ENCODE results near the gene SP6. TPM values are rescaled to one million over a fixed set of nuclear protein-coding genes. Genes with fewer than 3 reads are reported as not detected.

Gene SP6
- total and polyA plus RNA-seq, 2 of the 8 experiments (the other 6 are each of a cell fraction or from before 2014, with no cell fraction given): 1.2 to 1.5 TPM

DNA sequence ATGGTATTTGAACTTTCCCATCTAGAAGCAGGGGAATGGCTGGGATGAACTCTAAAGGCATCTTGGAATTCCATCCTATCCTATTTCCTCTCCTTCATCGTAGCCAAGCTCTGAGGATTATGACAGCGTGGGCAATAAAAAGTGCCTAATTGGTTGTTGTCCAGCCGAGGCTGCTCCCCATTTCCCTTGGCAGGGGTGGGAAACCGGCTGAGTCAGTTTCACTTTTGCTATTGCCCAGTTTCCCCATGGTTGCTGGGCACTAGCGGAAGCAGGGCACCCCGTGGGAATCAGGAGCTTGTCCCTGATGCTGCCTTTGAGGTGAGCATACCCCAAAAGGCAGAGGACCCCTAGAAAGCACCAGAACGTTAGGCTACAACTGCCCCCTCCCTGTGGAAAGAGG lies 31.3 kb upstream of the SP6 start:
- no peak for FAIRE-seq
- Histone ChIP-seq H4K8ac (ENCODE audit: extremely low read depth, insufficient read depth, low read length) (no peak overlapping the region), H3K4me2 (ENCODE audit: insufficient read depth in 1 of 2, low read depth in 2 of 2, low read length in 2 of 2) (no peak overlapping the region), H3K4me3 (ENCODE audit: extremely low read depth in 1 of 4, insufficient read depth in 2 of 4, low read depth in 3 of 4, low read length in 4 of 4) (no peak overlapping the region), H3K9ac (replicated peaks in 1 of 4; ENCODE audit: extremely low read depth in 1 of 4, low read depth in 3 of 4, low read length in 3 of 4) (no peak overlapping the region), H2AFZ (ENCODE audit: low read length) (no peak overlapping the region), H3K27ac (ENCODE audit: low read depth, low read length) (no peak overlapping the region), H3K56ac (replicated peaks; ENCODE audit: insufficient read length, low read depth, low read length) (no peak overlapping the region), H2BK20ac (ENCODE audit: low read length) (no peak overlapping the region), H3K27me3 (replicated peaks in 1 of 4; ENCODE audit: control insufficient read depth in 3 of 4, extremely low read depth in 1 of 4, insufficient read depth in 3 of 4, low read length in 3 of 4) (no peaks in the 10 kb centered on the region; a peak in 1 of 7 replicates), H3K9me3 (ENCODE audit: insufficient read depth in 2 of 2, low read depth in 1 of 2, low read length in 1 of 2) (no peaks in the 10 kb centered on the region), H3K23me2 (ENCODE audit: low read depth, low read length) (no peaks in the 10 kb centered on the region), H4K91ac (replicated peaks; ENCODE audit: insufficient read length, low read length) (no peak overlapping the region), H2BK12ac (ENCODE audit: low read depth, low read length) (no peak overlapping the region), H4K20me1 (replicated peaks in 1 of 2; ENCODE audit: control insufficient read depth in 1 of 2, insufficient read depth in 2 of 2, low read length in 2 of 2) (no peaks in the 10 kb centered on the region), H2BK5ac (ENCODE audit: low read depth, low read length) (no peak overlapping the region), H2AK5ac (ENCODE audit: low read depth, low read length) (no peak overlapping the region), H3K4ac (replicated peaks; ENCODE audit: insufficient read length, low read depth, low read length) (no peak overlapping the region), H3K79me2 (ENCODE audit: control insufficient read depth in 1 of 2, insufficient read depth in 2 of 2, low read length in 2 of 2) (no peaks in the 10 kb centered on the region), H2BK15ac (ENCODE audit: low read length) (0 out of 2 replicates have a peak overlapping the region, but pooled peaks have one; percentile 49), H2BK120ac (replicated peaks; ENCODE audit: low read depth, low read length) (no peak overlapping the region), H3K23ac (ENCODE audit: insufficient read length) (no peak overlapping the region), H3K18ac (ENCODE audit: extremely low read depth, low read length) (no peak overlapping the region), H3K36me3 (ENCODE audit: control insufficient read depth in 2 of 4, insufficient read depth in 4 of 4, low read length in 3 of 4) (no peaks in the 10 kb centered on the region), H3K14ac (ENCODE audit: insufficient read length) (no peak overlapping the region), H3K4me1 (replicated peaks in 1 of 4; ENCODE audit: control insufficient read depth in 3 of 4, insufficient read depth in 4 of 4, low read length in 3 of 4) (peaks cover 0 to 20% (median 12%) of the 10 kb centered on the region in 4 experiments; a peak in 6 of 7 replicates), H4K5ac (ENCODE audit: insufficient read length, low read depth, low read length) (no peak overlapping the region), H3K79me1 (ENCODE audit: low read depth, low read length) (no peaks in the 10 kb centered on the region)
- CTCF ChIA-PET (ENCODE audit: partially characterized antibody): interaction anchor here (1.1 to 18.8 kb wide), 8 partner anchors 9 to 88 kb away, joined by 3 to 1206 read pairs (median 5); partner anchors contain the start of genes CDK5RAP3, SCRN2 and SP6
- POLR2A ChIA-PET (ENCODE audit: partially characterized antibody): interaction anchor here (0.7 to 2.2 kb wide), 6 partner anchors 8 to 208 kb away, joined by 3 to 7 read pairs (median 4); partner anchors contain the start of gene SP2
- TF ChIP-seq POLR2AphosphoS5 (IDR thresholded peaks at IDR 0.05; ENCODE audit: low read depth, low read length): no peak
- no peak for TF ChIP-seq SRF (IDR thresholded peaks at IDR 0.05; ENCODE audit: low read depth, low read length)
- TF ChIP-seq MAFK (IDR thresholded peaks at IDR 0.05; ENCODE audit: low read depth, low read length): no peak
- TF ChIP-seq BCL11A (IDR thresholded peaks at IDR 0.05; ENCODE audit: low read depth in 2 of 2, low read length in 2 of 2): no peak
- no peak for DNase-seq (ENCODE audit: low read depth in 1 of 2, low spot score in 2 of 2)
- WGBS, 2 experiments (ENCODE audit: extremely low coverage in 1 of 2, insufficient coverage in 1 of 2, insufficient read length in 1 of 2, insufficient replicate concordance in 2 of 2, low coverage in 1 of 2, low lambda C conversion rate in 2 of 2, missing lambda C conversion rate in 1 of 2): 85% methylated on average over 7 of the region's 7 CpGs; no CpG with 5 or more reads in 1 of the 2 experiments

All from H1 (cell line).